ENCODE measurements around the gene CPA2.

DNA sequence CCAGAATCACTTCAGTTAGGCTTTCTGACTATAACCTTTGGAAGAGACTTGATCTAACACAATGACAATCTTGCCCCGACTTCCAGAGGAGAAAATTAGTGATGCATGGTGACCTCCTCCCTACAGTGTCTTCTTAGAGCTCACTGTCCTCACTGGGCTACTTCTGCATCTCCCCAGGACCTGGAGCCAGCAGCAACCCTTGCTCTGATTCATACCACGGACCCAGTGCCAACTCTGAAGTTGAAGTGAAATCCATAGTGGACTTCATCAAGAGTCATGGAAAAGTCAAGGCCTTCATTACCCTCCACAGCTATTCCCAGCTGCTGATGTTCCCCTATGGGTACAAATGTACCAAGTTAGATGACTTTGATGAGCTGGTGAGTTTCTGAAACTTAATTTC, 12.6 kb downstream of the CPA2 start:
- TF ChIP-seq SIN3A (IDR thresholded peaks at IDR 0.05; ENCODE audit: borderline replicate concordance, low read depth, low read length) (no peak), RCOR1 (IDR thresholded peaks at IDR 0.05; ENCODE audit: low read length) (no peak)
- TF ChIP-seq, protein P1, sequence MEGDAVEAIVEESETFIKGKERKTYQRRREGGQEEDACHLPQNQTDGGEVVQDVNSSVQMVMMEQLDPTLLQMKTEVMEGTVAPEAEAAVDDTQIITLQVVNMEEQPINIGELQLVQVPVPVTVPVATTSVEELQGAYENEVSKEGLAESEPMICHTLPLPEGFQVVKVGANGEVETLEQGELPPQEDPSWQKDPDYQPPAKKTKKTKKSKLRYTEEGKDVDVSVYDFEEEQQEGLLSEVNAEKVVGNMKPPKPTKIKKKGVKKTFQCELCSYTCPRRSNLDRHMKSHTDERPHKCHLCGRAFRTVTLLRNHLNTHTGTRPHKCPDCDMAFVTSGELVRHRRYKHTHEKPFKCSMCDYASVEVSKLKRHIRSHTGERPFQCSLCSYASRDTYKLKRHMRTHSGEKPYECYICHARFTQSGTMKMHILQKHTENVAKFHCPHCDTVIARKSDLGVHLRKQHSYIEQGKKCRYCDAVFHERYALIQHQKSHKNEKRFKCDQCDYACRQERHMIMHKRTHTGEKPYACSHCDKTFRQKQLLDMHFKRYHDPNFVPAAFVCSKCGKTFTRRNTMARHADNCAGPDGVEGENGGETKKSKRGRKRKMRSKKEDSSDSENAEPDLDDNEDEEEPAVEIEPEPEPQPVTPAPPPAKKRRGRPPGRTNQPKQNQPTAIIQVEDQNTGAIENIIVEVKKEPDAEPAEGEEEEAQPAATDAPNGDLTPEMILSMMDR (IDR thresholded peaks at IDR 0.05): no peak
- TF ChIP-seq, protein P2, sequence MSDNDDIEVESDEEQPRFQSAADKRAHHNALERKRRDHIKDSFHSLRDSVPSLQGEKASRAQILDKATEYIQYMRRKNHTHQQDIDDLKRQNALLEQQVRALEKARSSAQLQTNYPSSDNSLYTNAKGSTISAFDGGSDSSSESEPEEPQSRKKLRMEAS (IDR thresholded peaks at IDR 0.05; ENCODE audit: low read depth): no peak
- TF ChIP-seq, protein P3, sequence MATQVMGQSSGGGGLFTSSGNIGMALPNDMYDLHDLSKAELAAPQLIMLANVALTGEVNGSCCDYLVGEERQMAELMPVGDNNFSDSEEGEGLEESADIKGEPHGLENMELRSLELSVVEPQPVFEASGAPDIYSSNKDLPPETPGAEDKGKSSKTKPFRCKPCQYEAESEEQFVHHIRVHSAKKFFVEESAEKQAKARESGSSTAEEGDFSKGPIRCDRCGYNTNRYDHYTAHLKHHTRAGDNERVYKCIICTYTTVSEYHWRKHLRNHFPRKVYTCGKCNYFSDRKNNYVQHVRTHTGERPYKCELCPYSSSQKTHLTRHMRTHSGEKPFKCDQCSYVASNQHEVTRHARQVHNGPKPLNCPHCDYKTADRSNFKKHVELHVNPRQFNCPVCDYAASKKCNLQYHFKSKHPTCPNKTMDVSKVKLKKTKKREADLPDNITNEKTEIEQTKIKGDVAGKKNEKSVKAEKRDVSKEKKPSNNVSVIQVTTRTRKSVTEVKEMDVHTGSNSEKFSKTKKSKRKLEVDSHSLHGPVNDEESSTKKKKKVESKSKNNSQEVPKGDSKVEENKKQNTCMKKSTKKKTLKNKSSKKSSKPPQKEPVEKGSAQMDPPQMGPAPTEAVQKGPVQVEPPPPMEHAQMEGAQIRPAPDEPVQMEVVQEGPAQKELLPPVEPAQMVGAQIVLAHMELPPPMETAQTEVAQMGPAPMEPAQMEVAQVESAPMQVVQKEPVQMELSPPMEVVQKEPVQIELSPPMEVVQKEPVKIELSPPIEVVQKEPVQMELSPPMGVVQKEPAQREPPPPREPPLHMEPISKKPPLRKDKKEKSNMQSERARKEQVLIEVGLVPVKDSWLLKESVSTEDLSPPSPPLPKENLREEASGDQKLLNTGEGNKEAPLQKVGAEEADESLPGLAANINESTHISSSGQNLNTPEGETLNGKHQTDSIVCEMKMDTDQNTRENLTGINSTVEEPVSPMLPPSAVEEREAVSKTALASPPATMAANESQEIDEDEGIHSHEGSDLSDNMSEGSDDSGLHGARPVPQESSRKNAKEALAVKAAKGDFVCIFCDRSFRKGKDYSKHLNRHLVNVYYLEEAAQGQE (IDR thresholded peaks at IDR 0.05; ENCODE audit: low read depth, low read length): no peak
